H9 (cell line): Measurements from ENCODE around the gene KIAA1671. TPM values are rescaled to one million over a fixed set of nuclear protein-coding genes. Genes with fewer than 3 reads are reported as not detected.

ENCODE experiments used
- DNase-seq: peaks from one replicate; pipeline ENCODE4 v3.0.0-alpha.2; 2017
- H2AFZ ChIP-seq: one replicate; pipeline ENCODE4 v1.6.1; 2013; ENCODE audit warnings: mild to moderate bottlenecking, low read length, control low read depth, moderate library complexity
- H2AK5ac ChIP-seq: 2 replicates; pipeline ENCODE4 v1.6.1; 2013; ENCODE audit warnings: low read length, control low read depth, mixed read lengths; ENCODE audit not compliant: insufficient read length
- H2BK120ac ChIP-seq: one replicate; pipeline ENCODE4 v1.6.1; 2013; ENCODE audit warnings: low read depth, mild to moderate bottlenecking, low read length, control low read depth, inconsistent platforms; ENCODE audit not compliant: poor library complexity, severe bottlenecking
- H2BK12ac ChIP-seq: 2 replicates; pipeline ENCODE4 v1.6.1; 2013; ENCODE audit warnings: low read length, control low read depth, mixed read lengths, low read depth; ENCODE audit not compliant: insufficient read length
- H2BK15ac ChIP-seq: 2 replicates; pipeline ENCODE4 v1.6.1; 2013; ENCODE audit warnings: low read depth, low read length, control low read depth
- H2BK20ac ChIP-seq: one replicate; pipeline ENCODE4 v1.6.1; 2013; ENCODE audit warnings: low read depth, mild to moderate bottlenecking, low read length, control low read depth, inconsistent platforms; ENCODE audit not compliant: poor library complexity, severe bottlenecking
- H2BK5ac ChIP-seq: 2 replicates; pipeline ENCODE4 v1.6.1; 2013; ENCODE audit warnings: low read length, control low read depth, mixed read lengths; ENCODE audit not compliant: insufficient read length
- H3K14ac ChIP-seq: 2 replicates; pipeline ENCODE4 v1.6.1; 2013; ENCODE audit warnings: low read length, control low read depth; ENCODE audit not compliant: insufficient read depth
- H3K18ac ChIP-seq: 2 replicates; pipeline ENCODE4 v1.6.1; 2013; ENCODE audit warnings: low read depth, mild to moderate bottlenecking, mixed read lengths, low read length, control low read depth; ENCODE audit not compliant: insufficient read length
- H3K23ac ChIP-seq: 2 replicates; pipeline ENCODE4 v1.6.1; 2013; ENCODE audit warnings: low read length, control low read depth, mixed read lengths, low read depth; ENCODE audit not compliant: insufficient read length
- H3K23me2 ChIP-seq: 2 replicates; pipeline ENCODE4 v1.6.1; 2013; ENCODE audit warnings: low read depth, mild to moderate bottlenecking, mixed read lengths, low read length, control low read depth; ENCODE audit not compliant: insufficient read length, poor library complexity, severe bottlenecking
- H3K27ac ChIP-seq: 2 replicates; pipeline ENCODE4 v1.5.1; 2013; ENCODE audit warnings: low read length, control low read depth, mixed read lengths, low read depth; ENCODE audit not compliant: insufficient read length
- H3K27me3 ChIP-seq: 2 replicates; pipeline ENCODE4 v1.6.1; 2013; ENCODE audit warnings: low read length, control low read depth, inconsistent platforms; ENCODE audit not compliant: insufficient read depth
- H3K4ac ChIP-seq: 2 replicates; pipeline ENCODE4 v1.6.1; 2013; ENCODE audit warnings: low read depth, mild to moderate bottlenecking, control low read depth, inconsistent platforms, low read length, moderate library complexity
- H3K4me1 ChIP-seq: 2 replicates; pipeline ENCODE4 v1.6.1; 2013; ENCODE audit warnings: low read length, control low read depth, inconsistent platforms; ENCODE audit not compliant: insufficient read depth
- H3K4me2 ChIP-seq: 2 replicates; pipeline ENCODE4 v1.6.1; 2013; ENCODE audit warnings: low read length, control low read depth, mixed read lengths; ENCODE audit not compliant: insufficient read length, insufficient read depth
- H3K56ac ChIP-seq: 2 replicates; pipeline ENCODE4 v1.6.1; 2013; ENCODE audit warnings: low read depth, mild to moderate bottlenecking, mixed read lengths, low read length, control low read depth; ENCODE audit not compliant: insufficient read length
- H3K79me1 ChIP-seq: 2 replicates; pipeline ENCODE4 v1.6.1; 2013; ENCODE audit warnings: low read depth, mild to moderate bottlenecking, moderate library complexity, low read length, control low read depth, inconsistent platforms; ENCODE audit not compliant: insufficient read depth, poor library complexity, severe bottlenecking
- H3K79me2 ChIP-seq: 2 replicates; pipeline ENCODE4 v1.6.1; 2013; ENCODE audit warnings: low read length, control low read depth, inconsistent platforms; ENCODE audit not compliant: insufficient read depth
- H3K9ac ChIP-seq: 2 replicates; pipeline ENCODE4 v1.6.1; 2013; ENCODE audit warnings: low read length, control low read depth, mixed read lengths; ENCODE audit not compliant: insufficient read length; ENCODE audit errors: extremely low read depth
- H3K9me3 ChIP-seq: one replicate; pipeline ENCODE4 v1.6.1; 2013; ENCODE audit warnings: low read depth, low read length, inconsistent platforms; ENCODE audit not compliant: control insufficient read depth
- H3T11ph ChIP-seq: one replicate; pipeline ENCODE4 v1.6.1; 2013; ENCODE audit warnings: mild to moderate bottlenecking, low read length, control low read depth, inconsistent platforms
- H4K20me1 ChIP-seq: one replicate; pipeline ENCODE4 v1.6.1; 2013; ENCODE audit not compliant: control insufficient read depth, insufficient read length, insufficient read depth
- H4K5ac ChIP-seq: 2 replicates; pipeline ENCODE4 v1.6.1; 2013; ENCODE audit warnings: low read depth, mild to moderate bottlenecking, mixed read lengths, low read length, control low read depth; ENCODE audit not compliant: insufficient read length
- H4K8ac ChIP-seq: replicated peaks from 2 replicates; pipeline ENCODE4 v1.6.1; 2013; ENCODE audit warnings: low read length, control low read depth, mixed read lengths, low read depth; ENCODE audit not compliant: insufficient read length
- H4K91ac ChIP-seq: 2 replicates; pipeline ENCODE4 v1.6.1; 2013; ENCODE audit warnings: low read depth, mild to moderate bottlenecking, moderate library complexity, mixed read lengths, low read length, control low read depth; ENCODE audit not compliant: insufficient read length
- H3K27ac Mint-ChIP-seq, 3 experiments: 2 replicates in 2 of 3; 3 replicates in 1 of 3; pipeline ENCODE4 v1.8.0; 2020 to 2021; ENCODE audit warnings: mixed read lengths in 3 of 3, mild to moderate bottlenecking in 1 of 3, moderate library complexity in 1 of 3
- H3K27me3 Mint-ChIP-seq: 2 replicates; pipeline ENCODE4 v1.8.0; 2021; ENCODE audit warnings: low read depth, mild to moderate bottlenecking, moderate library complexity, mixed read lengths
- H3K36me3 Mint-ChIP-seq, 3 experiments: 2 replicates in 2 of 3; 3 replicates in 1 of 3; pipeline ENCODE4 v1.8.0; 2020 to 2021; ENCODE audit warnings: low read depth in 3 of 3, mixed read lengths in 3 of 3; ENCODE audit not compliant: insufficient read depth in 1 of 3
- H3K4me1 Mint-ChIP-seq, 2 experiments: 2 replicates each; pipeline ENCODE4 v1.8.0; 2020; ENCODE audit warnings: mixed read lengths in 2 of 2
- H3K4me3 Mint-ChIP-seq, 2 experiments: 2 replicates in 1 of 2; 3 replicates in 1 of 2; pipeline ENCODE4 v1.8.0; 2020 to 2021; ENCODE audit warnings: mild to moderate bottlenecking in 2 of 2, mixed read lengths in 2 of 2, moderate library complexity in 1 of 2
- H3K9me3 Mint-ChIP-seq, 2 experiments: 2 replicates in 1 of 2; 3 replicates in 1 of 2; pipeline ENCODE4 v1.8.0; 2020; ENCODE audit warnings: mild to moderate bottlenecking in 2 of 2, mixed read lengths in 2 of 2, moderate library complexity in 1 of 2
- WGBS: extraction: QIAGEN DNeasy Blood & Tissue Kit; methylation state at CpG from one replicate; pipeline ENCODE4 v1.1.7; 2013; ENCODE audit warnings: missing lambda C conversion rate, low lambda C conversion rate, mixed read lengths; ENCODE audit not compliant: insufficient read length; ENCODE audit errors: extremely low coverage; 5-methylcytosine and 5-hydroxymethylcytosine counted together
- total RNA-seq: library from RNA; stranded (reverse); gene quantifications from 2 replicates; pipeline ENCODE4 v1.2.1, GENCODE V29; 2021
- TF ChIP-seq, protein P1 (sequence below): fragments of 200-600 bp; sonication (generic); conservative IDR thresholded peaks from 3 replicates; pipeline ENCODE4 v1.8.0; 2021; ENCODE audit warnings: antibody characterized with exemption, mild to moderate bottlenecking

KIAA1671 gene
- total RNA-seq, 1 experiment from 2014 or later, result 22.6 TPM

DNA sequence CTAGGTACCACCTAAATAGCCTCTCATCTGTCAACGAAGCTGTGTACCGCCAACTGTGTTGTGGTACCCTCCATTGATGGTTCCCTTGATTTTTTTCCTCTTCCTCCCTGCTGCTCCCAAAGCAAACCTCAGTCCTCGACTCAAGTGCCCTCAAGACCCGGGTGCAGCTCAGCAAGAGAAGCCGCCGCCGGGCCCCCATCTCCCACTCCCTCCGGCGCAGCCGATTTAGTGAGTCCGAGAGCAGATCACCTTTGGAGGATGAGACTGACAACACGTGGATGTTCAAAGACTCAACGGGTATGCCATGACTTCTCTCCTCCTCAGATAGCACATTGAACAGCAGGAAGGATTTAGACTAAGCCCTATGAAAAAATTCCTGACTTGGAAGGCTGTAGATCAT lies 224.7 kb downstream of the KIAA1671 start:
- Histone ChIP-seq H2AK5ac (no peak overlapping the region), H4K8ac (no peak overlapping the region), H3K9ac (no peak overlapping the region), H3K56ac (no peak overlapping the region), H3K9me3 (no peaks in the 10 kb centered on the region), H3K23ac (no peak overlapping the region), H2BK12ac (no peak overlapping the region), H3K14ac (no peak overlapping the region), H3K23me2 (no peaks in the 10 kb centered on the region), H4K20me1 (no peaks in the 10 kb centered on the region), H3K27me3 (no peaks in the 10 kb centered on the region; the same call in 1 of the 2 replicates), H3K79me2 (no peaks in the 10 kb centered on the region), H4K5ac (no peak overlapping the region), H2BK15ac (no peak overlapping the region), H3K4me1 (no peaks in the 10 kb centered on the region), H3K4me2 (no peak overlapping the region), H2BK5ac (no peak overlapping the region), H3T11ph (no peak overlapping the region), H2BK20ac (no peak overlapping the region), H3K18ac (no peak overlapping the region), H2BK120ac (no peak overlapping the region), H4K91ac (no peak overlapping the region), H3K79me1 (no peaks in the 10 kb centered on the region), H3K4ac (no peak overlapping the region), H3K27ac (no peak overlapping the region), H2AFZ (no peak overlapping the region)
- no CpG with 5 or more reads among the region's 13 CpGs for WGBS
- Mint-ChIP-seq H3K27ac (0 out of 7 replicates have a peak overlapping the region, but pooled peaks of 1 of the 3 experiments have one; percentile 75), H3K27me3 (no peaks in the 10 kb centered on the region), H3K9me3 (peaks cover 0 to 2% of the 10 kb centered on the region in 2 experiments; a peak in 1 of 5 replicates), H3K36me3 (peaks cover 10 to 30% (median 17%) of the 10 kb centered on the region in 3 experiments), H3K4me3 (no peak overlapping the region), H3K4me1 (peaks cover 9% of the 10 kb centered on the region in 2 experiments)
- no peak for DNase-seq
- TF ChIP-seq, protein P1, sequence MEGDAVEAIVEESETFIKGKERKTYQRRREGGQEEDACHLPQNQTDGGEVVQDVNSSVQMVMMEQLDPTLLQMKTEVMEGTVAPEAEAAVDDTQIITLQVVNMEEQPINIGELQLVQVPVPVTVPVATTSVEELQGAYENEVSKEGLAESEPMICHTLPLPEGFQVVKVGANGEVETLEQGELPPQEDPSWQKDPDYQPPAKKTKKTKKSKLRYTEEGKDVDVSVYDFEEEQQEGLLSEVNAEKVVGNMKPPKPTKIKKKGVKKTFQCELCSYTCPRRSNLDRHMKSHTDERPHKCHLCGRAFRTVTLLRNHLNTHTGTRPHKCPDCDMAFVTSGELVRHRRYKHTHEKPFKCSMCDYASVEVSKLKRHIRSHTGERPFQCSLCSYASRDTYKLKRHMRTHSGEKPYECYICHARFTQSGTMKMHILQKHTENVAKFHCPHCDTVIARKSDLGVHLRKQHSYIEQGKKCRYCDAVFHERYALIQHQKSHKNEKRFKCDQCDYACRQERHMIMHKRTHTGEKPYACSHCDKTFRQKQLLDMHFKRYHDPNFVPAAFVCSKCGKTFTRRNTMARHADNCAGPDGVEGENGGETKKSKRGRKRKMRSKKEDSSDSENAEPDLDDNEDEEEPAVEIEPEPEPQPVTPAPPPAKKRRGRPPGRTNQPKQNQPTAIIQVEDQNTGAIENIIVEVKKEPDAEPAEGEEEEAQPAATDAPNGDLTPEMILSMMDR, result no peak
